ENCODE data around the gene TFPI. TPM values are rescaled to one million over a fixed set of nuclear protein-coding genes. Genes with fewer than 3 reads are reported as not detected.

TFPI gene
- total and polyA plus RNA-seq, 2 of the 8 experiments (the other 6 are each of a cell fraction or from before 2014, with no cell fraction given), result 2.0 to 7.1 TPM

- H4K91ac ChIP-seq (replicated peaks; ENCODE audit: insufficient read length, low read length), result no peak overlapping the region
- H2BK15ac ChIP-seq (ENCODE audit: low read length), result no peak overlapping the region
- H3K4me1 ChIP-seq (replicated peaks in 1 of 4; ENCODE audit: control insufficient read depth in 3 of 4, insufficient read depth in 4 of 4, low read length in 3 of 4), result peaks cover 0 to 2% (median 0%) of the 10 kb centered on the region in 4 experiments; a peak in 1 of 7 replicates
- no peak overlapping the region for H4K8ac ChIP-seq (ENCODE audit: extremely low read depth, insufficient read depth, low read length)
- no peaks in the 10 kb centered on the region for H3K9me3 ChIP-seq (ENCODE audit: insufficient read depth in 2 of 2, low read depth in 1 of 2, low read length in 1 of 2)
- no peak overlapping the region for H2AFZ ChIP-seq (ENCODE audit: low read length)
- H2BK5ac ChIP-seq (ENCODE audit: low read depth, low read length), result no peak overlapping the region
- no peaks in the 10 kb centered on the region for H3K27me3 ChIP-seq (replicated peaks in 1 of 4; ENCODE audit: control insufficient read depth in 3 of 4, extremely low read depth in 1 of 4, insufficient read depth in 3 of 4, low read length in 3 of 4)
- H4K5ac ChIP-seq (ENCODE audit: insufficient read length, low read depth, low read length), result no peak overlapping the region
- no peak overlapping the region for H2BK20ac ChIP-seq (ENCODE audit: low read length)
- H3K9ac ChIP-seq (replicated peaks in 1 of 4; ENCODE audit: extremely low read depth in 1 of 4, low read depth in 3 of 4, low read length in 3 of 4), result no peak overlapping the region
- POLR2A ChIA-PET (ENCODE audit: partially characterized antibody), result no interaction called here
- no peak overlapping the region for H3K23ac ChIP-seq (ENCODE audit: insufficient read length)
- H3K23me2 ChIP-seq (ENCODE audit: low read depth, low read length), result no peaks in the 10 kb centered on the region
- no peaks in the 10 kb centered on the region for H3K36me3 ChIP-seq (ENCODE audit: control insufficient read depth in 2 of 4, insufficient read depth in 4 of 4, low read length in 3 of 4)
- no peak overlapping the region for H3K27ac ChIP-seq (ENCODE audit: low read depth, low read length)
- no peak overlapping the region for H3K14ac ChIP-seq (ENCODE audit: insufficient read length)
- no peak overlapping the region for H2AK5ac ChIP-seq (ENCODE audit: low read depth, low read length)
- 78% methylated on average over 1 of the region's 1 CpG; no CpG with 5 or more reads in 1 of the 2 experiments for WGBS, 2 experiments (ENCODE audit: extremely low coverage in 1 of 2, insufficient coverage in 1 of 2, insufficient read length in 1 of 2, insufficient replicate concordance in 2 of 2, low coverage in 1 of 2, low lambda C conversion rate in 2 of 2, missing lambda C conversion rate in 1 of 2)
- FAIRE-seq (no peak), DNase-seq (ENCODE audit: low read depth in 1 of 2, low spot score in 2 of 2) (no peak)
- H3K79me2 ChIP-seq (ENCODE audit: control insufficient read depth in 1 of 2, insufficient read depth in 2 of 2, low read length in 2 of 2), result no peaks in the 10 kb centered on the region
- no peaks in the 10 kb centered on the region for H3K79me1 ChIP-seq (ENCODE audit: low read depth, low read length)
- H2BK120ac ChIP-seq (replicated peaks; ENCODE audit: low read depth, low read length), result no peak overlapping the region
- no peak overlapping the region for H3K4me3 ChIP-seq (ENCODE audit: extremely low read depth in 1 of 4, insufficient read depth in 2 of 4, low read depth in 3 of 4, low read length in 4 of 4)
- no peak overlapping the region for H3K4me2 ChIP-seq (ENCODE audit: insufficient read depth in 1 of 2, low read depth in 2 of 2, low read length in 2 of 2)
- CTCF ChIA-PET (ENCODE audit: partially characterized antibody), result interaction anchor here (0.8 to 2.9 kb wide), 5 partner anchors 11 to 52 kb away, joined by 3 to 16 read pairs (median 5); no protein-coding TSS in a partner anchor
- H3K4ac ChIP-seq (replicated peaks; ENCODE audit: insufficient read length, low read depth, low read length), result no peak overlapping the region
- no peaks in the 10 kb centered on the region for H4K20me1 ChIP-seq (replicated peaks in 1 of 2; ENCODE audit: control insufficient read depth in 1 of 2, insufficient read depth in 2 of 2, low read length in 2 of 2)
- no peak overlapping the region for H2BK12ac ChIP-seq (ENCODE audit: low read depth, low read length)
- no peak overlapping the region for H3K56ac ChIP-seq (replicated peaks; ENCODE audit: insufficient read length, low read depth, low read length)
- H3K18ac ChIP-seq (ENCODE audit: extremely low read depth, low read length), result no peak overlapping the region
- TF ChIP-seq JUN (IDR thresholded peaks at IDR 0.05; ENCODE audit: low read depth, low read length) (no peak), RNF2 (IDR thresholded peaks at IDR 0.05; ENCODE audit: borderline replicate concordance, low read depth, low read length, missing control alignments, poor library complexity, severe bottlenecking) (no peak), GTF2F1 (IDR thresholded peaks at IDR 0.05; ENCODE audit: borderline replicate concordance, low read depth, low read length) (no peak), USF2 (IDR thresholded peaks at IDR 0.05; ENCODE audit: low read length) (no peak), RAD21 (IDR thresholded peaks at IDR 0.05 in 1 of 2, conservative IDR thresholded peaks at IDR 0.05 in 1 of 2; ENCODE audit: low read depth in 2 of 2, low read length in 2 of 2) (no peak), CHD1 (IDR thresholded peaks at IDR 0.05; ENCODE audit: low read depth, low read length) (no peak), KDM1A (IDR thresholded peaks at IDR 0.05; ENCODE audit: borderline replicate concordance, low read length) (no peak), HDAC6 (IDR thresholded peaks at IDR 0.05; ENCODE audit: low read depth, low read length) (no peak), ASH2L (IDR thresholded peaks at IDR 0.05; ENCODE audit: low read length) (no peak), CHD2 (IDR thresholded peaks at IDR 0.05; ENCODE audit: low read length) (no peak), POLR2AphosphoS5 (IDR thresholded peaks at IDR 0.05; ENCODE audit: low read depth, low read length) (no peak)
These were observed 28.9 kb downstream of the TFPI start for GRCh38 chr2:187525163-187525900.
